SIG-M5 treated with dmso at 0.1 percent for 504 hours (cell line): ENCODE measurements around the gene RXFP2.

Source experiments
- DNase-seq: peaks from one replicate; lab custom pipeline; 2025; ENCODE audit not compliant: unreplicated experiment; lab: John Stamatoyannopoulos, UW

RXFP2 gene

GRCh38 chr13:31739226-31739625 lies at the start of gene RXFP2:
RXFP2 (plus strand) TSS chr13:31739526; CDS start chr13:31739613, 87 bp downstream.
- no peak for DNase-seq

- DNase-seq, result no peak
These were observed 42.0 kb upstream of the RXFP2 start for GRCh38 chr13:31697290-31697689.

GRCh38 chr13:31699650-31700049 lies 39.7 kb upstream of the RXFP2 start:
- no peak for DNase-seq

GRCh38 chr13:31703780-31704179 lies 35.5 kb upstream of the RXFP2 start:
- no peak for DNase-seq

GRCh38 chr13:31706105-31706504 lies 33.2 kb upstream of the RXFP2 start:
- DNase-seq, result no peak

- no peak for DNase-seq
These were observed 21.7 kb upstream of the RXFP2 start for GRCh38 chr13:31717583-31717982.

- no peak for DNase-seq
These were observed 20.1 kb upstream of the RXFP2 start for GRCh38 chr13:31719214-31719613.

GRCh38 chr13:31722673-31723072 lies 16.7 kb upstream of the RXFP2 start:
- DNase-seq, result no peak

- DNase-seq, result no peak
These were observed 13.5 kb upstream of the RXFP2 start for GRCh38 chr13:31725841-31726240.

- no peak for DNase-seq
These were observed 7.4 kb upstream of the RXFP2 start for GRCh38 chr13:31731921-31732320.

- DNase-seq, result no peak
These were observed 6.3 kb upstream of the RXFP2 start for GRCh38 chr13:31733066-31733465.

- DNase-seq, result no peak
These were observed 5.7 kb upstream of the RXFP2 start for GRCh38 chr13:31733647-31734046.

- DNase-seq, result peak; percentile 62
These were observed 2.9 kb downstream of the RXFP2 start for GRCh38 chr13:31742097-31742734.

GRCh38 chr13:31747291-31747690 lies 8.0 kb downstream of the RXFP2 start:
- DNase-seq, result no peak

- DNase-seq, result no peak
These were observed 8.6 kb downstream of the RXFP2 start for GRCh38 chr13:31747966-31748365.

- peak; percentile 48 for DNase-seq
These were observed 10.6 kb downstream of the RXFP2 start for GRCh38 chr13:31749929-31750328.

- DNase-seq, result no peak
These were observed 15.9 kb downstream of the RXFP2 start for GRCh38 chr13:31755211-31755610.

GRCh38 chr13:31755803-31756212 lies 16.5 kb downstream of the RXFP2 start:
- DNase-seq, result no peak

- no peak for DNase-seq
These were observed 17.0 kb downstream of the RXFP2 start for GRCh38 chr13:31756346-31756745.

GRCh38 chr13:31761951-31762350 lies 22.6 kb downstream of the RXFP2 start:
- no peak for DNase-seq

- DNase-seq, result no peak
These were observed 25.2 kb downstream of the RXFP2 start for GRCh38 chr13:31764556-31764955.

- no peak for DNase-seq
These were observed 25.9 kb downstream of the RXFP2 start for GRCh38 chr13:31765138-31765785.
